ENCODE data around the gene CDIPT. TPM values are rescaled to one million over a fixed set of nuclear protein-coding genes. Genes with fewer than 3 reads are reported as not detected.

The CDIPT gene
- total RNA-seq, 1 donor from 2014 or later, result 21.0 TPM

- TF ChIP-seq EZH2 (IDR thresholded peaks at IDR 0.05) (no peak), EZH2phosphoT487 (IDR thresholded peaks at IDR 0.05) (no peak), CTCF (IDR thresholded peaks at IDR 0.05) (no peak)
- H3K27me3 ChIP-seq, result no peaks in the 10 kb centered on the region
- peaks cover 43% of the 10 kb centered on the region for H4K20me1 ChIP-seq (ENCODE audit: low read depth)
- peaks cover 61% of the 10 kb centered on the region for H3F3A ChIP-seq (ENCODE audit: low read depth)
- peaks cover 29% of the 10 kb centered on the region for H3K4me1 ChIP-seq
- H3K36me3 ChIP-seq, result no peaks in the 10 kb centered on the region
- Mint-ChIP-seq H3K27ac (peak overlapping the region; percentile 63), H3K36me3 (peaks cover 14% of the 10 kb centered on the region), H3K4me3 (peak overlapping the region; percentile 98), H3K9me3 (no peaks in the 10 kb centered on the region), H3K4me1 (peaks cover 62% of the 10 kb centered on the region), H3K27me3 (ENCODE audit: insufficient read depth, low read depth) (peaks cover 9% of the 10 kb centered on the region)
- peak overlapping the region; percentile 88 for H3K4me2 ChIP-seq
- peak overlapping the region; percentile 18 for H3K9ac ChIP-seq
- H2AFZ ChIP-seq (replicated peaks), result no peak overlapping the region
- peak; percentile 62 for DNase-seq (ENCODE audit: low spot score)
- peaks cover 65% of the 10 kb centered on the region for H3K79me2 ChIP-seq (ENCODE audit: low read depth)
- no peak overlapping the region for H3K27ac ChIP-seq
- no peaks in the 10 kb centered on the region for H3K9me3 ChIP-seq (ENCODE audit: low read depth)
- H3K4me3 ChIP-seq, result peak overlapping the region; percentile 83
These were observed 46.2 kb downstream of the CDIPT start for GRCh38 chr16:29816694-29817441.

DNA sequence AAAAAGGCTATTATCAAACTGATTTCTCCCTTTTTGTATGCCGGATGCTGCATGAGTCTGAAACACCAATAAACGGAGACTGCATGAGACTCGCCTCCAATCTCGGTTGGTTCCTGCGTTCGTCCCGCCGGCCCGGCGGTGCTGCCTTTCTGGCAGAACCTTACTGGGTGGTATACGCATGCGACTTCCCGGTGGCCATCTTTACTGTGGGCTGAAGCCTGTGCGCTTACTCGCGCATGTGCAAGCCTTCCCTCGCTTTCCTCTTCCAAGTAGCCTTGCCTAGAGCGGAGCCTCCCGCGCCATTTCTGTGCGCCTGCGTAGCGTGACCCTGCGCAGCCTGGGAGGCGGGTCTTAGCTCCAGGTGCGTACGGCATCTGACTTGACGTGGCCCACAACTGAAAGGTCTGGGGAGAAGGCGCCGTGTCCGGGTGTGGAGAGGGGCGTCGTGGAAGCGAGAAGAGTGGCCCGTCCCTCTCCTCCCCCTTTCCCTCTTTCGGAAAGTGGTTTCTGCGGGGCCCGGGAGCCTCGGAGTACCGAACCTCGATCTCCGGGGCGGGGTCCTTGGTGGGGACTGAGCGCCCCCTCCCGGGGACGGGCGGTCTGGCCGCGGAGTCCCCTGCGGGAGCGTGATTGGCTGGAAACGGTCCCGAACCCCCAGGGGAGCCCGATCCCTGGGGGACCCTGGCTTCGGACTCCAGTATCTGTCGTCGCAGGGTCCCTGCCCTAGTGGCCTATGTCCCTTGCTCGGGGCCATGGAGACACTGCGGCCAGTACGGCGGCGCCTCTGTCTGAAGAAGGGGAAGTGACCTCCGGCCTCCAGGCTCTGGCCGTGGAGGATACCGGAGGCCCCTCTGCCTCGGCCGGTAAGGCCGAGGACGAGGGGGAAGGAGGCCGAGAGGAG is 47.0 kb downstream of the CDIPT start, which contains the start of gene PAGR1:
TSS of gene PAGR1 (plus strand) at position 360 of the 901 bp plus-strand sequence. CDS start at position 734, 374 bp downstream.
- TF ChIP-seq CTCF (IDR thresholded peaks at IDR 0.05) (peak; percentile 94), EZH2 (IDR thresholded peaks at IDR 0.05) (no peak)
- Histone ChIP-seq H3K4me3 (peak within 1 kb of the TSS; percentile 83), H3K27me3 (no peaks in the 10 kb centered on the region), H3K4me2 (peak within 1 kb of the TSS; percentile 88), H3K36me3 (no peaks in the 10 kb centered on the region), H3K9me3 (ENCODE audit: low read depth) (no peaks in the 10 kb centered on the region), H3K27ac (peak within 1 kb of the TSS; percentile 53), H3K79me2 (ENCODE audit: low read depth) (peaks cover 65% of the 10 kb centered on the region), H4K20me1 (ENCODE audit: low read depth) (peaks cover 43% of the 10 kb centered on the region), H3K9ac (peak within 1 kb of the TSS; percentile 18), H2AFZ (replicated peaks) (no peak within 1 kb of the TSS), H3K4me1 (peaks cover 29% of the 10 kb centered on the region), H3F3A (ENCODE audit: low read depth) (peaks cover 62% of the 10 kb centered on the region)
- peaks cover 65% of the 10 kb centered on the region for H3K4me1 Mint-ChIP-seq
- peak within 1 kb of the TSS; percentile 99 for H3K27ac Mint-ChIP-seq
- H3K4me3 Mint-ChIP-seq, result peak within 1 kb of the TSS; percentile 98
- peaks cover 12% of the 10 kb centered on the region for H3K27me3 Mint-ChIP-seq (ENCODE audit: insufficient read depth, low read depth)
- peak; percentile 99 for DNase-seq (ENCODE audit: low spot score)
- peaks cover 14% of the 10 kb centered on the region for H3K36me3 Mint-ChIP-seq
- no peaks in the 10 kb centered on the region for H3K9me3 Mint-ChIP-seq

GRCh38 chr16:29815032-29815721 is 47.8 kb downstream of the CDIPT start:
- Histone ChIP-seq H3K36me3 (no peaks in the 10 kb centered on the region), H2AFZ (replicated peaks) (no peak overlapping the region), H3K4me1 (peaks cover 37% of the 10 kb centered on the region), H3K9ac (no peak overlapping the region), H3K79me2 (ENCODE audit: low read depth) (peaks cover 70% of the 10 kb centered on the region), H3K9me3 (ENCODE audit: low read depth) (no peaks in the 10 kb centered on the region), H3K4me2 (peak overlapping the region; percentile 88), H4K20me1 (ENCODE audit: low read depth) (peaks cover 45% of the 10 kb centered on the region), H3K4me3 (peak overlapping the region; percentile 83), H3K27ac (peak overlapping the region; percentile 49), H3K27me3 (no peaks in the 10 kb centered on the region), H3F3A (ENCODE audit: low read depth) (peaks cover 66% of the 10 kb centered on the region)
- peak; percentile 55 for DNase-seq (ENCODE audit: low spot score)
- Mint-ChIP-seq H3K36me3 (peaks cover 14% of the 10 kb centered on the region), H3K4me1 (peaks cover 68% of the 10 kb centered on the region), H3K9me3 (no peaks in the 10 kb centered on the region), H3K4me3 (peak overlapping the region; percentile 98), H3K27me3 (ENCODE audit: insufficient read depth, low read depth) (peaks cover 14% of the 10 kb centered on the region), H3K27ac (no peak overlapping the region)
- TF ChIP-seq EZH2 (IDR thresholded peaks at IDR 0.05), result no peak
- no peak for TF ChIP-seq EZH2phosphoT487 (IDR thresholded peaks at IDR 0.05)
- TF ChIP-seq CTCF (IDR thresholded peaks at IDR 0.05), result no peak
